CD8-positive, alpha-beta memory T cell (primary cell): Measurements from ENCODE around the gene SPX. TPM values are rescaled to one million over a fixed set of nuclear protein-coding genes. Genes with fewer than 3 reads are reported as not detected.
A peak's percentile ranks its signal among the peaks of the same experiment; 100 is the strongest.

Experiments
- CTCF ChIA-PET: fragments of 350-600 bp; sonication (Branson Sonifier 250); formaldehyde crosslinking; loops from one replicate; lab custom pipeline; 2021; ENCODE audit warnings: antibody characterized with exemption; lab: Charles Lee
- POLR2A ChIA-PET: fragments of 350-600 bp; sonication (Branson Sonifier 250); formaldehyde crosslinking; loops from one replicate; lab custom pipeline; 2021; ENCODE audit warnings: antibody characterized with exemption; lab: Charles Lee
- DNase-seq, 5 donors: peaks; one replicate each; pipeline versions ENCODE4 v3.0.0 to v3.0.0-alpha.2; 2020 to 2022; ENCODE audit warnings: mixed read lengths in 1 of 5
- H3K27ac ChIP-seq: one replicate; pipeline ENCODE4 v1.7.0; 2013; ENCODE audit warnings: low read depth, mild to moderate bottlenecking, low read length, moderate library complexity
- H3K27me3 ChIP-seq: 2 replicates; pipeline ENCODE4 v1.7.0; 2013; ENCODE audit warnings: low read length, mild to moderate bottlenecking; ENCODE audit not compliant: insufficient read depth, poor library complexity, severe bottlenecking
- H3K36me3 ChIP-seq: 2 replicates; pipeline ENCODE4 v1.7.0; 2013; ENCODE audit warnings: mild to moderate bottlenecking, low read length, moderate library complexity; ENCODE audit not compliant: insufficient read depth
- H3K4me1 ChIP-seq: 2 replicates; pipeline ENCODE4 v1.7.0; 2013; ENCODE audit warnings: mild to moderate bottlenecking, low read length, moderate library complexity; ENCODE audit not compliant: insufficient read depth
- H3K4me3 ChIP-seq: 2 replicates; pipeline ENCODE4 v1.7.0; 2013; ENCODE audit warnings: mild to moderate bottlenecking, low read length
- H3K9me3 ChIP-seq: 2 replicates; pipeline ENCODE4 v1.7.0; 2013; ENCODE audit warnings: mild to moderate bottlenecking, low read length
- H3K27ac Mint-ChIP-seq, 8 donors: one replicate each; pipeline ENCODE4 v1.8.0; 2020 to 2021; ENCODE audit warnings: mixed read lengths in 8 of 8, mild to moderate bottlenecking in 6 of 8, inconsistent platforms in 3 of 8, moderate library complexity in 3 of 8
- H3K27me3 Mint-ChIP-seq, 2 donors: one replicate each; pipeline ENCODE4 v1.8.0; 2020 to 2021; ENCODE audit warnings: mixed read lengths in 2 of 2, mild to moderate bottlenecking in 1 of 2, moderate library complexity in 1 of 2
- H3K36me3 Mint-ChIP-seq, 3 donors: one replicate each; pipeline ENCODE4 v1.8.0; 2020 to 2021; ENCODE audit warnings: mixed read lengths in 3 of 3, inconsistent platforms in 1 of 3, mild to moderate bottlenecking in 1 of 3
- H3K4me1 Mint-ChIP-seq, 3 donors: one replicate each; pipeline ENCODE4 v1.8.0; 2020 to 2021; ENCODE audit warnings: mixed read lengths in 3 of 3, inconsistent platforms in 1 of 3, mild to moderate bottlenecking in 1 of 3
- H3K4me3 Mint-ChIP-seq, 7 donors: one replicate each; pipeline ENCODE4 v1.8.0; 2020 to 2021; ENCODE audit warnings: mixed read lengths in 7 of 7, mild to moderate bottlenecking in 6 of 7, moderate library complexity in 4 of 7, inconsistent platforms in 2 of 7
- H3K9me3 Mint-ChIP-seq, 5 donors: one replicate each; pipeline ENCODE4 v1.8.0; 2020 to 2022; ENCODE audit warnings: mixed read lengths in 5 of 5, mild to moderate bottlenecking in 3 of 5, moderate library complexity in 2 of 5, inconsistent platforms in 1 of 5
- polyA plus RNA-seq: library from polyadenylated mRNA; unstranded; fragments of 300-500 nt; fragmentation: Illumina TruSeq; gene quantifications from one replicate; pipeline ENCODE4 v1.2.3, GENCODE V29; 2021
- total RNA-seq, 2 experiments: library from RNA; stranded (reverse); gene quantifications; one replicate each; pipeline ENCODE4 v1.2.3, GENCODE V29; 2021

SPX gene
- total and polyA plus RNA-seq, 3 experiments from 2014 or later, result 0.28 to 0.64 TPM; not detected in 1

GRCh38 chr12:21551841-21552465 lies 25.9 kb downstream of the SPX start:
- Histone ChIP-seq H3K27ac (no peak overlapping the region), H3K4me3 (no peak overlapping the region), H3K9me3 (no peaks in the 10 kb centered on the region), H3K36me3 (no peaks in the 10 kb centered on the region), H3K27me3 (no peaks in the 10 kb centered on the region), H3K4me1 (no peaks in the 10 kb centered on the region)
- peaks cover 0 to 2% (median 0%) of the 10 kb centered on the region in 3 donors for H3K36me3 Mint-ChIP-seq
- ChIA-PET POLR2A (no interaction called here), CTCF (no interaction called here)
- H3K4me3 Mint-ChIP-seq, result no peak overlapping the region
- peak overlapping the region in 1 of 8 donors; percentile 16 for H3K27ac Mint-ChIP-seq
- H3K4me1 Mint-ChIP-seq, result no peaks in the 10 kb centered on the region
- H3K27me3 Mint-ChIP-seq, result no peaks in the 10 kb centered on the region
- no peaks in the 10 kb centered on the region for H3K9me3 Mint-ChIP-seq
- no peak for DNase-seq

GRCh38 chr12:21552635-21553328 lies 26.7 kb downstream of the SPX start:
- Mint-ChIP-seq H3K4me1 (no peaks in the 10 kb centered on the region), H3K36me3 (peaks cover 0 to 2% (median 0%) of the 10 kb centered on the region in 3 donors), H3K27me3 (no peaks in the 10 kb centered on the region), H3K27ac (peak overlapping the region in 1 of 8 donors; percentile 20), H3K4me3 (no peak overlapping the region), H3K9me3 (no peaks in the 10 kb centered on the region)
- no peaks in the 10 kb centered on the region for H3K9me3 ChIP-seq
- H3K27ac ChIP-seq, result no peak overlapping the region
- ChIA-PET CTCF (no interaction called here), POLR2A (no interaction called here)
- no peak overlapping the region for H3K4me3 ChIP-seq
- no peaks in the 10 kb centered on the region for H3K4me1 ChIP-seq
- no peaks in the 10 kb centered on the region for H3K36me3 ChIP-seq
- DNase-seq, result no peak
- no peaks in the 10 kb centered on the region for H3K27me3 ChIP-seq

- Histone ChIP-seq H3K36me3 (no peaks in the 10 kb centered on the region), H3K27ac (no peak overlapping the region), H3K4me3 (no peak overlapping the region), H3K27me3 (no peaks in the 10 kb centered on the region), H3K9me3 (no peaks in the 10 kb centered on the region), H3K4me1 (no peaks in the 10 kb centered on the region)
- DNase-seq, result no peak
- POLR2A ChIA-PET, result no interaction called here
- Mint-ChIP-seq H3K4me1 (no peaks in the 10 kb centered on the region), H3K36me3 (peaks cover 0 to 2% (median 2%) of the 10 kb centered on the region in 3 donors), H3K9me3 (peaks cover 0 to 2% (median 0%) of the 10 kb centered on the region in 5 donors), H3K27ac (no peak overlapping the region), H3K4me3 (no peak overlapping the region), H3K27me3 (no peaks in the 10 kb centered on the region)
- CTCF ChIA-PET, result no interaction called here
Observed at GRCh38 chr12:21553329-21553675, 27.2 kb downstream of the SPX start.

GRCh38 chr12:21558100-21558679 lies 32.1 kb downstream of the SPX start:
- ChIA-PET POLR2A (no interaction called here), CTCF (interaction anchor here (1.2 kb wide), 1 partner anchor 32 kb away, joined by 3 read pairs; the partner anchor contains the start of gene SPX)
- H3K4me3 ChIP-seq, result no peak overlapping the region
- no peak for DNase-seq
- peaks cover 0 to 3% of the 10 kb centered on the region in 2 donors for H3K27me3 Mint-ChIP-seq
- no peaks in the 10 kb centered on the region for H3K9me3 ChIP-seq
- H3K27ac ChIP-seq, result no peak overlapping the region
- H3K36me3 ChIP-seq, result no peaks in the 10 kb centered on the region
- peaks cover 0 to 2% (median 0%) of the 10 kb centered on the region in 5 donors for H3K9me3 Mint-ChIP-seq
- no peaks in the 10 kb centered on the region for H3K27me3 ChIP-seq
- no peak overlapping the region for H3K4me3 Mint-ChIP-seq
- H3K4me1 Mint-ChIP-seq, result no peaks in the 10 kb centered on the region
- no peak overlapping the region for H3K27ac Mint-ChIP-seq
- no peaks in the 10 kb centered on the region for H3K4me1 ChIP-seq
- H3K36me3 Mint-ChIP-seq, result peaks cover 0 to 2% (median 2%) of the 10 kb centered on the region in 3 donors

- Histone ChIP-seq H3K36me3 (no peaks in the 10 kb centered on the region), H3K4me3 (no peak overlapping the region), H3K27me3 (no peaks in the 10 kb centered on the region), H3K27ac (no peak overlapping the region), H3K4me1 (no peaks in the 10 kb centered on the region), H3K9me3 (no peaks in the 10 kb centered on the region)
- Mint-ChIP-seq H3K4me3 (no peak overlapping the region), H3K36me3 (peaks cover 0 to 3% (median 2%) of the 10 kb centered on the region in 3 donors), H3K9me3 (peaks cover 0 to 2% (median 0%) of the 10 kb centered on the region in 5 donors), H3K27ac (no peak overlapping the region), H3K4me1 (no peaks in the 10 kb centered on the region), H3K27me3 (peaks cover 0 to 3% of the 10 kb centered on the region in 2 donors)
- no peak for DNase-seq
- POLR2A ChIA-PET, result no interaction called here
- CTCF ChIA-PET, result no interaction called here
Observed at GRCh38 chr12:21559855-21560569, 33.9 kb downstream of the SPX start.

GRCh38 chr12:21561158-21561557 lies 35.1 kb downstream of the SPX start:
- Mint-ChIP-seq H3K27ac (no peak overlapping the region), H3K9me3 (peaks cover 0 to 2% (median 0%) of the 10 kb centered on the region in 5 donors), H3K27me3 (peaks cover 0 to 3% of the 10 kb centered on the region in 2 donors), H3K4me3 (no peak overlapping the region), H3K36me3 (peaks cover 0 to 3% (median 2%) of the 10 kb centered on the region in 3 donors), H3K4me1 (no peaks in the 10 kb centered on the region)
- Histone ChIP-seq H3K4me1 (no peaks in the 10 kb centered on the region), H3K4me3 (no peak overlapping the region), H3K9me3 (no peaks in the 10 kb centered on the region), H3K27me3 (no peaks in the 10 kb centered on the region), H3K27ac (no peak overlapping the region), H3K36me3 (no peaks in the 10 kb centered on the region)
- no peak for DNase-seq
- POLR2A ChIA-PET, result no interaction called here
- CTCF ChIA-PET, result no interaction called here

GRCh38 chr12:21562859-21563258 lies 36.8 kb downstream of the SPX start:
- no peak for DNase-seq
- Histone ChIP-seq H3K36me3 (no peaks in the 10 kb centered on the region), H3K4me1 (no peaks in the 10 kb centered on the region), H3K27me3 (no peaks in the 10 kb centered on the region), H3K9me3 (no peaks in the 10 kb centered on the region), H3K27ac (no peak overlapping the region), H3K4me3 (no peak overlapping the region)
- no peak overlapping the region for H3K4me3 Mint-ChIP-seq
- peaks cover 0 to 3% (median 2%) of the 10 kb centered on the region in 3 donors for H3K36me3 Mint-ChIP-seq
- H3K4me1 Mint-ChIP-seq, result no peaks in the 10 kb centered on the region
- ChIA-PET CTCF (no interaction called here), POLR2A (no interaction called here)
- no peak overlapping the region for H3K27ac Mint-ChIP-seq
- H3K9me3 Mint-ChIP-seq, result peaks cover 0 to 2% (median 0%) of the 10 kb centered on the region in 5 donors
- H3K27me3 Mint-ChIP-seq, result peaks cover 0 to 3% of the 10 kb centered on the region in 2 donors
